ENCODE data around the gene DGCR2.
A peak's percentile ranks its signal among the peaks of the same experiment; 100 is the strongest.

The DGCR2 gene

DNA sequence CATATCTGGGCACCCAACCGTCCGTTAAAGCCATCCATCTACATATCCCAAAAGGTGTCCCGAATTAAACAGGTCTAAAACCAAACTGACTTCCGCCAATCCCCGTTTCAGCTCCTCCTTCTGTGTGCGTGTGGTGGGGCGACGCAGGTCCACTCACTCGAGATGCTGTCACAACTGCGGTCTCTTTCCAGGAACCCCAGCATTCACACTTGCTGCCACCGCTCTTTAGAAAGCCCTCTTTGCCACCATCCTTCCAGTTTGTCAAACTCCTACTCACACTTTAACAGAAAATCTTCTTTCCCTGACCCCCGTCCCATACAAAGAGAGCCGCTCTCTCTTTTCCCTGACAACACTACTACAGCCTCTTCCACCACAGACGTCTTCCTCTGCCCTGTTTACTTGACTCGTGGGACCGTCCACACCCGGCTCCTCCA is 21.8 kb upstream of the DGCR2 start:
- DNase-seq = peak; percentile 58

- DNase-seq = no peak
These were observed 21.0 kb upstream of the DGCR2 start for GRCh38 chr22:19143212-19143611.

- DNase-seq = no peak
These were observed 20.2 kb upstream of the DGCR2 start for GRCh38 chr22:19142394-19142793.

DNA sequence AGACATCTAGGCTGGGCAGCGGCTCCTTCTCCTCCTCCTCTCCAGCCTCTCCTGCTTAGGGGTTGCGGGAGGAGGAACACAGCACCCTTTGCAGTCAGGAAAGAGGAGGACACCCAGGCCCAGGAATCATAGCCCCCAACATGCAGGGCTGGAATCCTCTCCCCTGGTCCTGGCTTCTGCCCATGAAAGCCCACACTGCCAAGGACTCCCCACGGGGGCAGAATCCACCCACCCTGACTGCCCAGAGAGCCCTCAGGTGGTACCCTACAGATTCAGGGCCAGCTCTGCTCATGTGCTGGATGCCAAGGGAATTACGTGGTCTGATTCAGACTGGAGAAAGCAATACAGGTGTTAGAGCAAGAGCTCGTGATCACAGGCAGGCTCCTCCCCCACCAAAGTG is 17.8 kb upstream of the DGCR2 start:
- DNase-seq = no peak

DNA sequence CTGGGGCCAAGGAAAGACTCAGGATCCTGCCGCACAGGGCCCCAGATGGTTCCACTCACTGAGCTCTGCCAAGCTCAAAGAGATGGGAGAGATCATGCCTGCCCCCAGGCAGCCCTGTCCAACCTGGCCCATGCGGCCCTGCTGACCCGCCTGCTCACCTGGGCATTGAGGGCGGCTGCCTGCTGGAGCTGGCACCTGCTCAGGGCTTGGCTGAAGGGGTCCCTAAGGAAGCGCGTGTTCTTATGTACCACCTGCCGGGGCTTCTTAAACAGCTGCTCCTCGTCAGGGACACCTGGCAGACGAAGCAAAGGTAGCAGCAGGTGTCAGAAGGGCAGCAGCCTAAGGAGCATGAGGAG is 16.8 kb upstream of the DGCR2 start:
- no peak for DNase-seq

DNA sequence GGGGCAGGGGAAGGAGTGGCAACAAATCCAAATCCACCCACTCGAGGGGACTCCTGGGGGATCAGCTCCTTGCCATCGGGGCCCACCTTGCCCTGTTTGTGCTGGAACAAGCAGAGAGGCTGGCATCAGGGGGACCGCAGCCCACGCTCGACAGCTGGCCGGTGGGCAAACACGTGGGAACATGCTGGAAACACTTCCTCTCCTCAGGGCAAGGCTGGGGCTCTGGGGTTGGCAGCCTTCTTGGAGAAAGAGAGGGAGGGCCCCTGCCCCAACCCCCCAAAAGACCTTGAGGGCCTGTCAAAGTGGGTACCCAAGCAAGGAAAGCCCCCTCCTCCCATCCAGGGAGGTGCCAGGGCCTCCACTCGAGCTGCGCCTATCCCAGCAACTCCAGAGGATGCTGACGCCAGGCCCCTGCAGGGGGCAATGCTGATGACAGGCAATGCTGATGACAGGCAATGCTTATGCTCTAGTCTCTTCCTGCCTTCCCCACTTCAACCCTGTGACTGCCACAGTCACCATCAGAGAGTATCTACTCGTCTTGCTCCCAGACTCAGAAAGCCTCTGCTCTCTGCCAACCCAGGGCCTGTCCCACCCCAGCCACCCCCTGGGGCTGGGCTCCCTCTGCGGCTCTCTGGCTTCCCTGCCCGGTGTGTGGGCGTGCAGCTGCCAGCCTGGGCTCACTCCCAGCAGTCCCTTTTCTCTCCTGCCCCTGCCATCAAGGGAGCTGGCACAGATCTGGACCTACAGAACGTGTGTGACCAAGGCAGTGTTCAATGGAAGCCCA is 16.2 kb upstream of the DGCR2 start:
- DNase-seq = no peak

DNA sequence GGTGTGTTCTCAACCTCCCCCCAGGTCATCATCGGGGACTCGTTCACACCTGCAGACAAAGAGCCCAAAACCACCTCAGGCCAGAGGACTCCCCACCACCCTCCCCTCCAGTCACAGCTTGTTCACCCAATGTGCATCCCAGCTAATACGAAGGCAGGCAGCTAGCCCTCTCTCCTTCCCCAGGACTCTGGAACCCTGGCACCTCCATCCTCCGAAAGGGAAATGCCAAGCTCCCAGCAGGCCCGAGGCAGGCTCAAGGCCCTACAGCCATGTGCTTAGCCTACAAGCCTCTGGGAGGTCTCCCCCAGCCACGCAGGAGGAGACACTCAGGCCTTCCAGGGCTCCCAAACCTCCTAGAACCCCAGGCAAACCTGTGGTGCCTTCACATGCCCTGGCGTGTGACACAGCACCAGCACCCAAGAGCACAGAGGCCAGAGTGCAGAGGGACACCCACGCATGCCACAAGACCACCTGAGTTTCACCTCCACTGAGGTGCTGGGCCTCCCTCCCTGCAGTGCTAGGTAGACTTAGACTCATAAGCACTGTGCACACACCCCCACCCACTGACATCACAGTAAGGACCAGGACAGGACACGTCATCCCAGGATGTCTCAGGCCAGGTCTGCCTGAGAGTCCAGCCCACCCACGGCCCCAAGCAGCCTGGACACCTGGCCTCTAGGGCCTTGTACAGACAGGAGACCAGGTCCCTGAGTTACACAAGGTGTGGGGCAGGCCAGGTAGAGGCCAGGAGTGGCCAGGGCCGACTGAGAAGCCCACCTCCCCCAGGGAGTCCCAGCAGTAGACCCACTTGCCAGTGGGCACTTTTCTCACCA is 15.4 kb upstream of the DGCR2 start:
- DNase-seq = no peak

GRCh38 chr22:19136915-19137314 is 14.7 kb upstream of the DGCR2 start:
- DNase-seq = no peak

DNA sequence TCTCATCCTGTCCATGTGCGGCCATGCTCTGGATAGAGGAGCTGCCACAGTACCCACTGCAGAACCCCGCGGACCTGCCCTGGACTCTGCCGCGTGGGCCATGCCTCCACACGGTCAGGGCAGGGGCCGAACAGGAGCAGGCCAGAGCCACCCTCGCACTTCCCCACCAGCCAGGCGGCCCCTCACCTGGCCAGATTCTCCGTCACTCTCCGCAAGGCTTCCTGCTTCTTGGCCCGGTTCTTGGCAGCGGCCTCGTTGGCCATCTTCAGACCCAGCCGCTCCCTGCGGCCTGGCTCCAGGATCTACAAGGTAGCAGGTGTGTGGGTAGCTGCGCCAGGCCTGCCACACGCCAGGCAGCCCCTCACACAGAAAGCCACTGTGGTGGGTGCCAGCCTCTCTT is 12.7 kb upstream of the DGCR2 start:
- DNase-seq = no peak

DNA sequence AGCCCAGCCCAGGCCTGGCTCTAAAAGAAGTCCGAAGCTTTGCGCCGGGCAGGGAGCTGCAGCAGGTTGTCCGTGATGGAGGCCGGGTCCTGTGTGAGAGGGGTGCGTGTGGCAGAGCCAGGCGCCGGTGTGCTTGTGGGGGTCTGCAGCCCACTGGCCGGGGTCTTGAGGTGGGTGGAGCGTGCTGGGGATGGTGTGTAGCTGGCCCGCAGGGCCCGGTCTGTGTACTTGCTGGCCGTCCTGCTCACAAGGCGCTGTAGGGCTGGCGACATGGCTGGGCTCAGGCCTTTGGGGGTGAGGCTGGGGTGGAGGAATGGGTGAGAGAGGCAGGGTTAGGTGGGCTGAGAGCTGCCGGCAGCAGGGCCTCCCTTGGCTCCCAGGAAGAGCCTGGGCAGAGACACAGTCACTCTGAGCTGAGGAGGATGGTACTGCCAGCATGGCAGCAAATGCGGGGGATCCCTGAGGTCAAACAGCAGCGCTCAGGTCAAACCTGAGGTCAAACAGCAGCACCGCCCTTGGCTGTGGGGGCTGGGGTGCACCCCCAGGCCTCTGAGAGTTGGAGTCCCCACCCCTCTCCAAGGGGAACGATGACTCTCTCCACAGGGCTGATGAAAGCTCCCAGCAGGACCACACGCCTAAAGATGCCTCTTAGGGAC is 12.1 kb upstream of the DGCR2 start:
- no peak for DNase-seq

DNA sequence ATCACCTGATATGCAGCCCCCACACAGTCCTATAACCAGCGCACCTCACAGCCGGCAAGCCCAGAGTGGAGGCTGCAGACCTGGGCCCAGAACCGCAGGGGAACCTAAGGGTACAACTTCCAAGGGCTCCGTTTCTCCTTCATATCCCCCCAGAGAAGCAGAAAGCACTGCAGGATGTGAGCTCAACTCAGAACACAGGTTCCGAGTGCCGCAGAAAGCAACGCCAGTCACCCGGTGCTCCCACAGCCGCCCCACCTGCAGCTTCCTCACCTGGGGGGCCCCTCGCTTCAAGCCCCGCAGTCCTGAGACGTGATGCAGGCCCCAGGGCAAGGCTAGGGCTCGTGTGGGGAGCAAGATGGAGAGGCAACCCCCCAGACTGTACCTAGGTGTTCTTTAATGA is 11.3 kb upstream of the DGCR2 start:
- no peak for DNase-seq

- DNase-seq = no peak
These were observed 10.6 kb upstream of the DGCR2 start for GRCh38 chr22:19132693-19133400.

DNA sequence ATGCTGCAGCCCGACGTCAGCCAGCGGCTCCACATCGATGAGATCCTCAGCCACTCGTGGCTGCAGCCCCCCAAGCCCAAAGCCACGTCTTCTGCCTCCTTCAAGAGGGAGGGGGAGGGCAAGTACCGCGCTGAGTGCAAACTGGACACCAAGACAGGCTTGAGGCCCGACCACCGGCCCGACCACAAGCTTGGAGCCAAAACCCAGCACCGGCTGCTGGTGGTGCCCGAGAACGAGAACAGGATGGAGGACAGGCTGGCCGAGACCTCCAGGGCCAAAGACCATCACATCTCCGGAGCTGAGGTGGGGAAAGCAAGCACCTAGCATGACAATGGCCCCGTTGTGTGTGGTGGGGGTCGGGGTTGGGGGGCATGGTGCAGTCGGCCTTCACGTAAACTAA is 9.9 kb upstream of the DGCR2 start:
- no peak for DNase-seq

GRCh38 chr22:19131685-19132015 is 9.4 kb upstream of the DGCR2 start:
- no peak for DNase-seq

GRCh38 chr22:19130959-19131684 is 8.9 kb upstream of the DGCR2 start, which contains the start of gene TSSK2:
Gene TSSK2 (plus strand): TSS chr22:19131308. CDS start chr22:19131400, 92 bp downstream.
- no peak for DNase-seq

DNA sequence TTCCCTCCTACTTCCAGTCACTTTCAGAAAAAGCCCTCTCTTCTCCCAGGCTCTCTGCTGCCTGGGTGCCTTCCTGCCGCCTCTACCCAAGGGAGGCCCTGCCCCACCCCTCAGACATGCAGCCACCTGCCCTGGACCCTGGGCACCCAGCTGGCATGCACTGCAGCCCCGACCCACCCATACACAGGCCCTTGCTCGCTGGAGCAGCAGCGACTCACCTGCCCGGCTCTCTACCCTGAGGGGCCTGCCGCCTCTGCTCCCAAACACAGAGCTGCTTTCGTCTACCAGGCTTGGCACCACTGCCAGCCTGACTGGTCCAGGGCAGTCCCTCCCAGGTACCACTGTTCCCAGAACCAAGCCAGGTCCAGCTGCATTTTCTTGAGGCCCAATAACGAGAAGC is 7.7 kb upstream of the DGCR2 start:
- no peak for DNase-seq

DNA sequence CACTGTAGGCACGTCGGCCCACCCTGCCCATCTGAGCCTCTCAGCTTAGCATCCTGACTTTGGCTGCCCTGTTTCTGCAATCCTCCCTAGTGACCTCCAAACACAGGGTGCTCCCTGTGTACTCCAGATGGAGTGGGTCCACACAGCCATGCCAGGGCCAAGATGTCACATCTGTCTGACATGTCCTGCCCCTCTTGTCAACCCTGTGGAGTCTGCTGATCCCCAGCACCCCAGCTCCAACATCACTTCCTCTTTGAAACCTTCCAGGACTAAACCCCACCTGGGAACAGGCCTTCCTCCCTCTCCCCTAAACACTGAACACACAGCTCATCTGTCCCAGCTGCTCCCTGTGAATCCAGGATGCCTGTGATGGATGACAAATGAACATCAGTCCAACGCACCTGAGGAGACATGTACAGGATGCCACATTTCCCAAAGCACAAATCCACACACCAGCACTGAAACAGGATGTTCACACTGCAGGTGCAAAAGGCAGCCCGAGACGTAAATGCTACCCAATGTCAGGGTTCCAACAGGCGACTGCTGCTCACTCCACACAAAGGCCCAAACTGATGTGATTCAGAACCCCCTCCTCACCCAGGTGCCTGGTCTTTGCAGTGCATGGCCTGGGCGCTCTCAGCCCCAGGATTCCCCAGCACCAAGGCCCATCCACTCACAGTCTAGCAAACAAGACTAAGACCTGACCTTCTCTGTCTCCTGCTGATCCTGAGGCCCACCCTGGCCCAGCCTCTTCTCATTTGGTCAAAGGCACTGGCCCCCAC is 6.9 kb upstream of the DGCR2 start:
- no peak for DNase-seq

DNA sequence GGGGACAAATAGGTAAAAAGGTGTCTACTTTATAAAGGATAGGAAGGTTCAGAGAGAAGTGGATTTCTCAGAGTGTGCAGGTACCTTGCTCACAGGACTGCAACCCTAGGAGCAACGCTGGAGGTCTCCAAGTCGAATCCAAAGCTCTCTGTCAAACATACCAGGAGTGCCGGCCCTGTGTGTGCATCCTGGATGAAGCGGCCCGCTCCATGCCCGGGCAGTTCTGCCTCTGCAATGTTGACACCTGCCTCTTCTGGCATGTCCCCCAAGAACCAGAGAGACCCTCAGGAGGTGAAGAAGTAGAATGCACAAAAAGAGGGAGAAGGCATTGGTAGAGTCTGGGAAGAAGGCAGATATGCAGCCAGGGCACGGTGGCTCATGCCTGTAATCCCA is 5.8 kb upstream of the DGCR2 start:
- DNase-seq = no peak

DNA sequence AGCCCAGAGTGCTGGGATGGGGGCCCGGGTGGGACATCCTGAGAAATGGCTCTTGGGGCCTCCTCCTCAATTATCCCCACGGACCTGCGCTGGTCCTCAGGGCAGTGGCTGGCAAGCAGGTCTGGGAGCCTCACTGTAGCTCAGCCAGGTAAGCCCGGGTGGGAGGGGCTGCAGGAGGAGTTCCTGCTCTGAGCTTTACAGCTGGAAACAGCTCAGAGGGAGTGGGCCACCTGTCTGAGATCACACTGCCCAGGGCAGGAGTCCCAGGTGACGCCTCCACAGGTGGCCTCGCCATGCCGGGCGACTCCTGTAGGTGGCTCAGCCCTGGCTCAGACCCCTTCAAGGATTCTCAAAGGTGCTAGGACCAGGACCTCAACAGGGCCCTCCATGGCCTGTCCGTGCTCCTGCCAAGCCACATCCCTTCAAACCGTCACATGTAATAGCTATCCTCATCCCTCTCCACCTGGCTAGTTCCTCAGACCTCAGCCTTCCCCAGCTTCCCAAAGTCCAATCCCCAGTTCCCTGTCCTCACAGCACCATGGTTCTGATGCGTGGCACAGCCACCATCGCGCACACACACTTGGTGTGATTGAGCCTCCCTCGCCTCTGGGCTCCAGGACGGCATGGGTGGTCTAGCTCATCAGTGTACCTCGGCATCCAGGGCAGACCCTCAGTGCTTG is 5.3 kb upstream of the DGCR2 start:
- DNase-seq = no peak

DNA sequence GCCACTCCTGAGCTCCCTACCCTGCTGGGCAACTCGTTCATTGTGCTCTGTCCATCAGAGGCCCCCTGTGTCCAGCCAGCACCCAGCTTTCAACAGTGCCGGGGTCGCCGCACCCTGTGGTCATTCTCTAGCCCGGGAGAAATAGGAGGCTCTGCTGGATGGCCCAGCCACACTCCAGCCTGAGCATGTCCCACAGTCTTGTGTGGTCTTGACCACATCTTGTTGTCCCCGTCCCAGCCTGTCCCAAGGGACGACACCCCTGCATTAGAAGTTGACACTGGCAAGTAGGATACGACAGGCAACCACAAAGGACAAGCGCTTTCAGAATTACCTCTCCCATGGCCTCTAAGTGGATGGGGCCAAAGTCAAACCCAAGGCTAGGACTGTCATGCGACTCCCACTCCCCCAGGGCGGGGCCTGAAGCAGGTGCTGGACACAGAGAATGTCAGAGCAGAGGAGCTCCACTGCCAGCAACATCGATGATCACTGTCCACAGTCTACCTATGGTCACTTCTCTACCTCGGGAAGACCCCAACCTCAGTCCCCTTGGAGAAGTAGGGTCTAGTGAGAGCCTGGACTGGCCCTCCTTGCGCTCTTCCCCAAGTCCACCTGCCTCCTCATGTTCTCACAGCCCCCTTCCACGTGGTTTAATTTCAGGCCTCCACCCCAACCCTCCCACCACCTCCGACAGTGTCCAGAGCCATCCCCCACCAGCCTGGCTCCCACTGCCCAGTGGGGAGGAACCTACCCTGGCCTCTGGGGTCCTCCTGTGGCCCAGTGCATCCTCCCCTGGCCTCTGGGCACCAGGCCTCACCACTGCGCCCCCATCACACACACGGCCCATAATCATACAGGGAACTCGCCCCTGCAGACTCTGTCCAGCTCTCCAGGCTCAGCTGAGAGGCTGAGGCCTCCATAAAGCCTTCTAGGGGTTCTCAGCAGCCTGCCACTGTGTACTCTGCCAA is 4.4 kb upstream of the DGCR2 start:
- no peak for DNase-seq

Measured in stimulated activated CD4-positive, alpha-beta T cell treated with anti-CD3 and anti-CD28 coated beads, Interleukin-15, amount 100 ng/mL, for 24 hours (primary cell).